Liver (tissue), 9 donors: ENCODE data around the gene LRP3. TPM values are rescaled to one million over a fixed set of nuclear protein-coding genes. Genes with fewer than 3 reads are reported as not detected.
A peak's percentile ranks its signal among the peaks of the same experiment; 100 is the strongest.

ENCODE experiments used
- DNase-seq: peaks from one replicate; pipeline ENCODE4 v3.0.0-alpha.2; 2017; ENCODE audit warnings: low spot score
- H3K27ac ChIP-seq, 2 donors: one replicate each; pipeline ENCODE4 v1.7.0; 2013; ENCODE audit warnings: inconsistent platforms in 2 of 2, low read length in 2 of 2, control low read depth in 1 of 2, low read depth in 1 of 2, mild to moderate bottlenecking in 1 of 2
- H3K27me3 ChIP-seq, 4 donors: one replicate each; pipeline versions ENCODE4 v1.6.1 to v1.7.0; 2013; ENCODE audit warnings: low read length in 3 of 4, inconsistent platforms in 1 of 4, mild to moderate bottlenecking in 1 of 4, moderate library complexity in 1 of 4; ENCODE audit not compliant: control insufficient read depth in 4 of 4, insufficient read depth in 4 of 4
- H3K36me3 ChIP-seq, 4 donors: one replicate each; pipeline versions ENCODE4 v1.6.1 to v1.7.0; 2013; ENCODE audit warnings: low read length in 3 of 4, mild to moderate bottlenecking in 3 of 4, low read depth in 1 of 4, moderate library complexity in 1 of 4; ENCODE audit not compliant: control insufficient read depth in 4 of 4, insufficient read depth in 3 of 4
- H3K4me1 ChIP-seq, 4 donors: one replicate each; pipeline versions ENCODE4 v1.6.1 to v1.7.0; 2013; ENCODE audit warnings: low read length in 3 of 4, mild to moderate bottlenecking in 3 of 4, moderate library complexity in 1 of 4; ENCODE audit not compliant: control insufficient read depth in 4 of 4, insufficient read depth in 4 of 4
- H3K4me3 ChIP-seq, 3 donors: one replicate each; pipeline versions ENCODE4 v1.6.1 to v1.7.0; 2013; ENCODE audit warnings: low read length in 3 of 3, control low read depth in 1 of 3, low read depth in 1 of 3, mild to moderate bottlenecking in 1 of 3
- H3K9ac ChIP-seq, 2 donors: one replicate each; pipeline ENCODE4 v1.7.0; 2013; ENCODE audit warnings: low read length in 2 of 2, mild to moderate bottlenecking in 2 of 2, moderate library complexity in 2 of 2, control low read depth in 1 of 2, low read depth in 1 of 2
- H3K9me3 ChIP-seq, 4 donors: one replicate each; pipeline versions ENCODE4 v1.6.1 to v1.7.0; 2013; ENCODE audit warnings: low read length in 3 of 4; ENCODE audit not compliant: control insufficient read depth in 4 of 4
- EGR1 ChIP-seq, 2 donors: IDR thresholded peaks; 2 replicates each; pipeline ENCODE4 v1.6.1; 2016 to 2018; ENCODE audit warnings: antibody characterized with exemption in 2 of 2, low read depth in 2 of 2
- FOXA2 ChIP-seq: IDR thresholded peaks from 2 replicates; pipeline ENCODE4 v1.6.1; 2016; ENCODE audit warnings: antibody characterized with exemption
- HNF4A ChIP-seq, 2 donors: conservative IDR thresholded peaks; 2 replicates each; pipeline ENCODE4 v1.6.1; 2016; ENCODE audit warnings: antibody characterized with exemption in 2 of 2, mild to moderate bottlenecking in 2 of 2
- HNF4G ChIP-seq: IDR thresholded peaks from 2 replicates; pipeline ENCODE4 v1.6.1; 2016; ENCODE audit warnings: antibody characterized with exemption
- JUND ChIP-seq, 2 donors: IDR thresholded peaks; 2 replicates each; pipeline ENCODE4 v1.6.1; 2016; ENCODE audit warnings: antibody characterized with exemption in 2 of 2
- NR2F2 ChIP-seq: IDR thresholded peaks from 2 replicates; pipeline ENCODE4 v1.6.1; 2016; ENCODE audit warnings: antibody characterized with exemption
- RAD21 ChIP-seq, 2 donors: IDR thresholded peaks; 2 replicates each; pipeline ENCODE4 v1.6.1; 2016; ENCODE audit warnings: antibody characterized with exemption in 2 of 2, mild to moderate bottlenecking in 2 of 2
- REST ChIP-seq: IDR thresholded peaks from 2 replicates; pipeline ENCODE4 v1.6.1; 2016; ENCODE audit warnings: antibody characterized with exemption, mild to moderate bottlenecking
- RXRA ChIP-seq, 2 donors: IDR thresholded peaks; 2 replicates each; pipeline ENCODE4 v1.6.1; 2017 to 2018; ENCODE audit warnings: antibody characterized with exemption in 2 of 2, mild to moderate bottlenecking in 1 of 2
- YY1 ChIP-seq: IDR thresholded peaks from 2 replicates; pipeline ENCODE4 v1.6.1; 2016; ENCODE audit warnings: antibody characterized with exemption, mild to moderate bottlenecking
- ZBTB33 ChIP-seq: IDR thresholded peaks from 2 replicates; pipeline ENCODE4 v1.6.1; 2016; ENCODE audit warnings: antibody characterized with exemption
- WGBS: extraction: QIAGEN DNeasy Blood & Tissue Kit; methylation state at CpG from one replicate; pipeline ENCODE4 v1.1.7; 2013; 5-methylcytosine and 5-hydroxymethylcytosine counted together
- polyA plus RNA-seq, 2 donors: library from polyadenylated mRNA; stranded (reverse) in 1 of 2; unstranded in 1 of 2; fragments of 200-250 nt in 1 of 2; fragments of >200 nt in 1 of 2; fragmentation: Nextera tagmentation in 1 of 2; extraction: Ambion mirVana in 1 of 2; gene quantifications; one replicate each; pipeline versions ENCODE4 v1.2.1 to v1.2.3, GENCODE V29; 2013 to 2015
- total RNA-seq, 2 donors: library from RNA; depleted of rRNA; stranded (reverse); fragments of >200 nt; gene quantifications; one replicate each; pipeline ENCODE4 v1.2.3, GENCODE V29; 2014
- TF ChIP-seq, protein P1 (sequence below): fragments of 150-350 bp; IDR thresholded peaks from 2 replicates; pipeline ENCODE4 v1.5.1; 2017; ENCODE audit warnings: improper control_type of control experiment, low read depth, low read length; ENCODE audit not compliant: missing input control
- TF ChIP-seq, protein P2 (sequence below): IDR thresholded peaks from 2 replicates; pipeline ENCODE4 v1.6.1; 2016; ENCODE audit warnings: antibody characterized with exemption
- donor health status: healthy.
- donor health status: healthy.
- donor health status: healthy.
- donor health status: healthy.
- donor health status: healthy.

LRP3 gene
- total and polyA plus RNA-seq, 4 donors = 2.5 to 42.3 (median 15.4) TPM

DNA sequence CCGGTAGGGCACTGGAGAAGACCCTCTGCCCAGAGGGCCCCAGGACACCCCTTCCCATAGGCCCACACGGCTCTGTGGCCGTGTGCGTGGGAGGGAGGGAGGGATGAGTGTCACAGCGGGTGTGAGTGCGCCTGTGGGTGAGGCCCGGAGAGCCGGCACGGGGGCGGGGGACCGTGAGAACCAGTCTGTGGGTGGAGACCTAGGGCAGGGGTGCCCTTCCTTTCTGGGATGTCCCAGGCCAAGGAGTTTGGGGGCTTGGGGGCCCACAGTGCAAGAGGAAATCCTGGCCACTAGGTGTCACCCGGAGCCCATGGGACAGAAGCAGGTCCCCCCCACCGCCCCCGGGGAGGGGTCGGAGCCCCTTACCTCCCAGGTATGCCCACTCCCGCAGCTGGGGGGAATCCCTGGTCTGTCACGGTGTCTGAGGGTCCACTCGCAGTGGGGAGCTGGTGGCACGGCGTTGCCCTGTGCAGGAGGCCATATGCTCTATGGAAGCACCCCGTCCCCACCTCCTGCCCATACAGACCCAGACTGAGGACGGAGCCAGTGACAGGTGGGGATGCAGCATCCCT is 47.5 kb downstream of the LRP3 start:
- no peak for DNase-seq
- no peaks in the 10 kb centered on the region for H3K27me3 ChIP-seq
- H3K9ac ChIP-seq = no peak overlapping the region
- H3K9me3 ChIP-seq = peaks cover 0 to 4% (median under 1%) of the 10 kb centered on the region in 4 donors
- H3K36me3 ChIP-seq = no peaks in the 10 kb centered on the region
- H3K27ac ChIP-seq = peak overlapping the region; percentile 81 to 89
- no peak for TF ChIP-seq FOXA2
- TF ChIP-seq, protein P1, sequence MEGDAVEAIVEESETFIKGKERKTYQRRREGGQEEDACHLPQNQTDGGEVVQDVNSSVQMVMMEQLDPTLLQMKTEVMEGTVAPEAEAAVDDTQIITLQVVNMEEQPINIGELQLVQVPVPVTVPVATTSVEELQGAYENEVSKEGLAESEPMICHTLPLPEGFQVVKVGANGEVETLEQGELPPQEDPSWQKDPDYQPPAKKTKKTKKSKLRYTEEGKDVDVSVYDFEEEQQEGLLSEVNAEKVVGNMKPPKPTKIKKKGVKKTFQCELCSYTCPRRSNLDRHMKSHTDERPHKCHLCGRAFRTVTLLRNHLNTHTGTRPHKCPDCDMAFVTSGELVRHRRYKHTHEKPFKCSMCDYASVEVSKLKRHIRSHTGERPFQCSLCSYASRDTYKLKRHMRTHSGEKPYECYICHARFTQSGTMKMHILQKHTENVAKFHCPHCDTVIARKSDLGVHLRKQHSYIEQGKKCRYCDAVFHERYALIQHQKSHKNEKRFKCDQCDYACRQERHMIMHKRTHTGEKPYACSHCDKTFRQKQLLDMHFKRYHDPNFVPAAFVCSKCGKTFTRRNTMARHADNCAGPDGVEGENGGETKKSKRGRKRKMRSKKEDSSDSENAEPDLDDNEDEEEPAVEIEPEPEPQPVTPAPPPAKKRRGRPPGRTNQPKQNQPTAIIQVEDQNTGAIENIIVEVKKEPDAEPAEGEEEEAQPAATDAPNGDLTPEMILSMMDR = peak; percentile 65
- TF ChIP-seq ZBTB33 = no peak
- peak; percentile 86 to 88 for TF ChIP-seq EGR1 (IDR thresholded peaks at IDR 0.05; ENCODE audit: low read depth in 2 of 2)
- TF ChIP-seq HNF4A (conservative IDR thresholded peaks at IDR 0.05) = peak in 1 of 2 donors; percentile 6
- no peak for TF ChIP-seq YY1
- peak; percentile 85 to 87 for TF ChIP-seq RAD21 (IDR thresholded peaks at IDR 0.05)
- H3K4me1 ChIP-seq = peaks cover 8 to 31% (median 25%) of the 10 kb centered on the region in 4 donors
- H3K4me3 ChIP-seq = peak overlapping the region in 1 of 3 donors; percentile 30
- WGBS = 6% methylated on average over 22 of the region's 22 CpGs

DNA sequence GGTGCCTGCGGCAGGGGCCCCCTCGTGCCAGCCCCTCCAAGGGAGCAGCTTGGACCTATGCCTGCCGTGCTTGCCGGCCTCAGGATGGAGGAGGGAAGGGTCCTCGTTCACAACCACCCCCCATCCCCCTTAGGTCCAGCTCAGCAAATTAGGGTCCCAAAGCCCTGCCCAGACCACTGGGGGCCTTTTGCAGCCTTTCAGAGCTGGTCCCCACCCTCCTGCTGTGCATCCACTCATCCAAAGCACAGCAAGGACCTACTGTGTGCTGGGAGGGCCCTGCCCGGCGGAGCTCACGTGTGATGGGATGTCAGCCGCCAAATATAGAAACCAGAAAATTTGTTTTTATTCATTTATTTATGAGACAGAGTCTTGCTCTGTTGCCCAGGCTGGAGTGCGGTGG is 48.0 kb downstream of the LRP3 start:
- Histone ChIP-seq H3K27me3 (no peaks in the 10 kb centered on the region), H3K9me3 (peaks cover 0 to 4% (median under 1%) of the 10 kb centered on the region in 4 donors), H3K27ac (no peak overlapping the region), H3K4me1 (peaks cover 10 to 36% (median 30%) of the 10 kb centered on the region in 4 donors), H3K4me3 (peak overlapping the region in 1 of 3 donors; percentile 30), H3K36me3 (no peaks in the 10 kb centered on the region), H3K9ac (no peak overlapping the region)
- WGBS = 68% methylated on average over 10 of the region's 10 CpGs
- TF ChIP-seq HNF4A (conservative IDR thresholded peaks at IDR 0.05) (no peak), FOXA2 (no peak), JUND (IDR thresholded peaks at IDR 0.05) (no peak), REST (no peak), NR2F2 (no peak), RXRA (IDR thresholded peaks at IDR 0.05) (no peak), HNF4G (no peak)
- TF ChIP-seq, protein P1 = no peak
- TF ChIP-seq, protein P2, sequence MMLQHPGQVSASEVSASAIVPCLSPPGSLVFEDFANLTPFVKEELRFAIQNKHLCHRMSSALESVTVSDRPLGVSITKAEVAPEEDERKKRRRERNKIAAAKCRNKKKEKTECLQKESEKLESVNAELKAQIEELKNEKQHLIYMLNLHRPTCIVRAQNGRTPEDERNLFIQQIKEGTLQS = no peak
- DNase-seq = no peak
